Raji (cell line): ENCODE results near the gene PTPN23.
A peak's percentile ranks its signal among the peaks of the same experiment; 100 is the strongest.

Source experiments
- POLR2A ChIP-seq: IDR thresholded peaks from 2 replicates; pipeline ENCODE4 v1.6.1; 2011; ENCODE audit warnings: low read depth, low read length, control low read depth; ENCODE audit not compliant: insufficient read depth

Gene PTPN23

GRCh38 chr3:47380601-47381316, at the start of gene PTPN23:
Gene PTPN23, plus strand, starts transcription at chr3:47381021. Its CDS starts 76 bp downstream, at chr3:47381097.
- peak; percentile 96 for TF ChIP-seq POLR2A

- TF ChIP-seq POLR2A = no peak
These were observed 46.9 kb upstream of the PTPN23 start for GRCh38 chr3:47333907-47334306.

- TF ChIP-seq POLR2A = no peak
These were observed 43.2 kb upstream of the PTPN23 start for GRCh38 chr3:47337656-47338055.

- TF ChIP-seq POLR2A = no peak
These were observed 40.9 kb upstream of the PTPN23 start for GRCh38 chr3:47339951-47340350.

GRCh38 chr3:47340866-47341265, 40.0 kb upstream of the PTPN23 start:
- no peak for TF ChIP-seq POLR2A

- TF ChIP-seq POLR2A = no peak
These were observed 38.7 kb upstream of the PTPN23 start for GRCh38 chr3:47342151-47342550.

GRCh38 chr3:47342812-47343211, 38.0 kb upstream of the PTPN23 start:
- no peak for TF ChIP-seq POLR2A

GRCh38 chr3:47343471-47343971, 37.3 kb upstream of the PTPN23 start:
- TF ChIP-seq POLR2A = no peak

- TF ChIP-seq POLR2A = no peak
These were observed 35.9 kb upstream of the PTPN23 start for GRCh38 chr3:47344971-47345370.

- no peak for TF ChIP-seq POLR2A
These were observed 33.5 kb upstream of the PTPN23 start for GRCh38 chr3:47347217-47347801.

- no peak for TF ChIP-seq POLR2A
These were observed 32.2 kb upstream of the PTPN23 start for GRCh38 chr3:47348411-47349154.

- TF ChIP-seq POLR2A = no peak
These were observed 25.8 kb upstream of the PTPN23 start for GRCh38 chr3:47355010-47355409.

GRCh38 chr3:47356201-47356600, 24.6 kb upstream of the PTPN23 start:
- no peak for TF ChIP-seq POLR2A

GRCh38 chr3:47359323-47359722, 21.5 kb upstream of the PTPN23 start:
- TF ChIP-seq POLR2A = no peak

- TF ChIP-seq POLR2A = no peak
These were observed 18.1 kb upstream of the PTPN23 start for GRCh38 chr3:47362701-47363100.
